GM18526 (cell line): ENCODE results near the gene NBPF12.
"Not testable (repeated sequence)": the region's sequence is repeated elsewhere in the genome, so short reads cannot be mapped to it uniquely, and the experiment has no call there.

Source experiments
- POLR2A ChIP-seq: IDR thresholded peaks from 3 replicates; pipeline ENCODE4 v1.6.1; 2011; ENCODE audit not compliant: insufficient read length; ENCODE audit errors: extremely low read depth

The NBPF12 gene, protein sequence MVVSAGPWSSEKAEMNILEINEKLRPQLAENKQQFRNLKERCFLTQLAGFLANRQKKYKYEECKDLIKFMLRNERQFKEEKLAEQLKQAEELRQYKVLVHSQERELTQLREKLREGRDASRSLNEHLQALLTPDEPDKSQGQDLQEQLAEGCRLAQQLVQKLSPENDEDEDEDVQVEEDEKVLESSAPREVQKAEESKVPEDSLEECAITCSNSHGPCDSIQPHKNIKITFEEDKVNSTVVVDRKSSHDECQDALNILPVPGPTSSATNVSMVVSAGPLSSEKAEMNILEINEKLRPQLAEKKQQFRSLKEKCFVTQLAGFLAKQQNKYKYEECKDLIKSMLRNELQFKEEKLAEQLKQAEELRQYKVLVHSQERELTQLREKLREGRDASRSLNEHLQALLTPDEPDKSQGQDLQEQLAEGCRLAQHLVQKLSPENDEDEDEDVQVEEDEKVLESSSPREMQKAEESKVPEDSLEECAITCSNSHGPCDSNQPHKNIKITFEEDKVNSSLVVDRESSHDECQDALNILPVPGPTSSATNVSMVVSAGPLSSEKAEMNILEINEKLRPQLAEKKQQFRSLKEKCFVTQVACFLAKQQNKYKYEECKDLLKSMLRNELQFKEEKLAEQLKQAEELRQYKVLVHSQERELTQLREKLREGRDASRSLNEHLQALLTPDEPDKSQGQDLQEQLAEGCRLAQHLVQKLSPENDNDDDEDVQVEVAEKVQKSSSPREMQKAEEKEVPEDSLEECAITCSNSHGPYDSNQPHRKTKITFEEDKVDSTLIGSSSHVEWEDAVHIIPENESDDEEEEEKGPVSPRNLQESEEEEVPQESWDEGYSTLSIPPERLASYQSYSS (N-terminal part only)

DNA sequence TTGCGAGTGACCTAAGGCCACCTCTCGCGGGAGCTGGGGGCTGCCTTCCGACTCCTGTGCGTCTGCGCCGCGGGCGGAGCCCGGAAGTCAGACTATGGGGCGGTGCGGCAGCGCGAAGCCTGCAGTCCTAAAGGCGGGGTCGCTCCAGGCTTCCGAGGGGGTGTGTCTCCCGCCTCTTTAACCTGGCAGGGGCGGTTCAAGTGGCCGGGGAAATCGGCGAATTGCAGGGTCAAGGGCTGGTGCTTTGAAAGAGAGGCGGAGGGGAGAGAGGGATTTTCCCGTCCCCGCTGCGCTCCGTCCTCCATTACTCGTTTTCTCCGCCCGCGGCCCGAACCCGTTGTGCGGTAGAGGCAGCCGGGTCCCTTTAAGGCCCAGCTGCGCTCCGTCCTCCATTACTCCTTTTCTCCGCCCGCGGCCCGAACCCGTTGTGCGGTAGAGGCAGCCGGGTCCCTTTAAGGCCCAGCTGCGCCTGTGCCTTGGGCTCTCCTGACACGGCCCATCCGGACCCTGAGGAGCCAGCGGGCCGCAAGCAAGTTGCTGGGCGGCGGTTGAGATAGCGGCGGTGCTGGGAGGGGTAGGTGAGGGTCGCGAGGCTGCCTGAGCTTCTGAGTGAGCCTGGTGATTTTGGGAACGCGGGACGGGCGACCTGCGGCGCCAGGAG is at the start of gene NBPF12:
TSS of gene NBPF12 (plus strand) at position 83 of the 661 bp plus-strand sequence. CDS start 21,820 bp downstream, outside the sequence.
- not testable (repeated sequence) for TF ChIP-seq POLR2A

DNA sequence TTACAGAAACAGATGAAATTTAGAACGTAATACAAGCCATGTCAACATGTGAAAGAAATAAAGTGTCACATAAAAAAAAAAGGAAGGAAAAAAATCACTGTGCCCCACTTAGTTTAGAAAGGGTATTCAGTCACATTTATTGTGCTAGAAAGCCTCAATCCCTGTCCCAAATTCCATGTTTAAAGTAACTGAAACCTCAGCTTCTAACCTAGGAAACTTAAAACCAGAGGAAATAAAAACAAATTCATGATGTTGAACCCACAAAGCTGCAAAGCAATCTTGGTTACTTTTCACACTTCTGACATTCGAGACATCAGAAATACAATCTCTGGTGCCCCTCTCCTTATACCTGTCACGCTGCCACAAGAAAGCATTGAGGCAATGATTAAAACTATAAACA is 101.8 kb downstream of the NBPF12 start:
- no peak for TF ChIP-seq POLR2A
